IPS-11a (cell line): ENCODE results near the gene HLA-A.
A peak's percentile ranks its signal among the peaks of the same experiment; 100 is the strongest.
"Not testable (repeated sequence)": the region's sequence is repeated elsewhere in the genome, so short reads cannot be mapped to it uniquely, and the experiment has no call there.

Experiments used
- H3K4me3 ChIP-seq: one replicate; pipeline ENCODE4 v1.5.1; 2013; ENCODE audit warnings: low read depth, low read length, control low read depth

HLA-A gene

DNA sequence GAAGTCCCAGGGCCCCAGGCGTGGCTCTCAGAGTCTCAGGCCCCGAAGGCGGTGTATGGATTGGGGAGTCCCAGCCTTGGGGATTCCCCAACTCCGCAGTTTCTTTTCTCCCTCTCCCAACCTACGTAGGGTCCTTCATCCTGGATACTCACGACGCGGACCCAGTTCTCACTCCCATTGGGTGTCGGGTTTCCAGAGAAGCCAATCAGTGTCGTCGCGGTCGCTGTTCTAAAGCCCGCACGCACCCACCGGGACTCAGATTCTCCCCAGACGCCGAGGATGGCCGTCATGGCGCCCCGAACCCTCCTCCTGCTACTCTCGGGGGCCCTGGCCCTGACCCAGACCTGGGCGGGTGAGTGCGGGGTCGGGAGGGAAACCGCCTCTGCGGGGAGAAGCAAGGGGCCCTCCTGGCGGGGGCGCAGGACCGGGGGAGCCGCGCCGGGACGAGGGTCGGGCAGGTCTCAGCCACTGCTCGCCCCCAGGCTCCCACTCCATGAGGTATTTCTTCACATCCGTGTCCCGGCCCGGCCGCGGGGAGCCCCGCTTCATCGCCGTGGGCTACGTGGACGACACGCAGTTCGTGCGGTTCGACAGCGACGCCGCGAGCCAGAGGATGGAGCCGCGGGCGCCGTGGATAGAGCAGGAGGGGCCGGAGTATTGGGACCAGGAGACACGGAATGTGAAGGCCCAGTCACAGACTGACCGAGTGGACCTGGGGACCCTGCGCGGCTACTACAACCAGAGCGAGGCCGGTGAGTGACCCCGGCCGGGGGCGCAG lies at the start of gene HLA-A:
Gene HLA-A (plus strand): TSS at position 258 of the 778 bp plus-strand sequence. CDS start 22 bp downstream, at position 280.
- H3K4me3 ChIP-seq, result peak within 1 kb of the TSS; percentile 50

DNA sequence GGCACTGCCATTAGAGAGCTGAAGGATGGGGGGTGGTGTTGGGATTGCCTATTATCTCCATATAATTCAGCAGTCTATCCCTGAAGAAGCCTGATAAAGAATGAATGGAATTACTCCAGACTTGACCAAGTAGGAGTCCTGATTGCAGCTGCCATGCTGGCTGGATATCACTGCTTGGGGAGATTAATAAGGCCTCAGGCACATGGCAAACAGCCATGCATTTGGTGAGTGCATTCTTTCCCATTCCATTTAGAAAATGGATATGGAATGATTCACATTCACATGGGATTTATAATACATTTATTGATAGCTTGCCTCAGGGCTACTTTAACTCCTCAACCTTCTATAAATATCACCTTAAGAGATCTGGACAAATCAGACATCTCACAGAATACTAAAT lies 49.6 kb upstream of the HLA-A start:
- no peak overlapping the region for H3K4me3 ChIP-seq

DNA sequence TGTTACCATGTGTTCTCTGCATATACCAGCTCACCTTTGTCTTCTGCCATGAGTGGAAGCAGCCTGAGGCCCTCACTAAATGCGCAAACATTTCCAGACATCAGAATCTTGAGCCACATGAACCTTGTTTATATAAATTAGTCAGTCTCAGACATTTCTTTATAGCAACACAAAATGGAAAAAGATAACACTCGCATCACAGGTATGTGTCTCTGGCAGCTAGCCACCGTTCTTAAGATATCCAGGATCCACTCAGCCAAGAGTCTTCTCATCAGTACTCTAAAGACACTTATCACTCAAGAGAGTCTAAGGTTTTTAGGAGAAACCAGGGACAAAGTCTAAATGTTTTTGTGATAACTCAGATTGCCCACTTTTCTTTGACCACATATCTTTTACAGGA lies 43.1 kb upstream of the HLA-A start:
- no peak overlapping the region for H3K4me3 ChIP-seq

DNA sequence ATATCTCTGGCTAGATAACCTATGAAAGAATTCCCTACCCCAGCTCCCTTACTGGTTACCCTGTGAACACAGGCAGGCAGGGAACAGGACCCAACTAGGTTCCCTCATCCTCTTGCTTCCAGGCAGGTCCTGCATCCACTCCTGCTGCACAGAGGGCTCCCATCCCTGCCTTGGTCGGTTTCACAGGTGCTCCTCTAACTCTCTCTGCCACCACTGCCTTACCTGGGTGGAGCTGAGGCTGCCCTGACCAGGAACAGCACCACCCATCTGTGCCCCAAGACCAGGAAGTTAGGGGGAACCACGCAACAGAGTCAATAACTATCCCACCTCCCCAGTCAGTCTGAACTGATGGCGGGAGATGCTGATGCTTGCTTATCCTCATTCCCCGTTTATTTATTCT lies 37.0 kb upstream of the HLA-A start:
- H3K4me3 ChIP-seq, result no peak overlapping the region

DNA sequence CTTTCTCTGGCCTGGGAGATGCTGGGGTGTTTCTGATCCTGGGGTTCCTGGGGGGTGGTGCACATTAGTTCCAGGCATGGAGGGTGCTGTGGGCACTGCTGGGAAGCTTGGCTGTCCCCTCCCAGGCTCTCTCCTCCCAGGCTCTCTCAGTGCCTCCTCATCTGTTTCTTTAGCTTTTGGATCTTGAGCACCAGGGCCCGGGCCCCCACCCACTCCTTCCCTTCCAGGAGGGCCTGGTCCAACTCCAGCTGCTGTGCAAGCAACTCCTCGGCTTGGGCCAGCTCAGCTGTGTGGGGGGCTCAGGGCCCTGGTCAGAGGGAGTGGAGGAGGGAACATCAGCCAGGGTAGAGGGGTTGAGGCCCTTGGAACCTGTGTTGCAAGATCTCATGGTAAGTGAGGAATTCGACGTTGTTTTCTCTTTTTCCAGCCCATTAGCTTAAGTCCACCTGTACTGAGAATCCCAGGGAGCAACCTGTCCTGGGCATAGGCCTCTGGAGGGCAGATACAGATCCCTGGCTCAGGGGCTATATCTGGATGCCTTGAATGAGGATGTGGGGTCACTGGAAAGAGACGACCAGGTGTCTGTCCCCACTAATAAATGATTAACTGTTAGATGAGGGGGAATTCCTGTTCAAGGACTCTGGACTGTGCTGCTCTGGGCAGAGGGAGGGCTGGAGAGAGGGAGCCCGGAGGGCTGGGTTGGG lies 34.5 kb upstream of the HLA-A start:
- no peak overlapping the region for H3K4me3 ChIP-seq

DNA sequence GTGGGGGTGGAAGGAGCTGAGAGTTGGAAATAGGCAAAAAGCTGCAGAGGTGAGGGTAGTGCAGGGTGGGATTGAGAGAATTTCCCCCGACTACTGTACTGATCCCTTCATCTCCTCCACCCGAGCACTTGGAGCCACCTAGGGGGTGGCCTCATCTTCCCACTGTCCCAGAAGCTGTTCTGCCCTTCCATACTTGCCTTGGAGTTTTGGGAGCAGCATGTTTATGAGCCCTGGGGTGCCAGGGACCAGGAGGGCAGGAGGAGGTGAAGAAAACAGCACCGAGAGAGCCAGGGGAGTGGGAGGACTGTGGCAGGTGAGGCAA lies 34.0 kb upstream of the HLA-A start:
- H3K4me3 ChIP-seq, result no peak overlapping the region

DNA sequence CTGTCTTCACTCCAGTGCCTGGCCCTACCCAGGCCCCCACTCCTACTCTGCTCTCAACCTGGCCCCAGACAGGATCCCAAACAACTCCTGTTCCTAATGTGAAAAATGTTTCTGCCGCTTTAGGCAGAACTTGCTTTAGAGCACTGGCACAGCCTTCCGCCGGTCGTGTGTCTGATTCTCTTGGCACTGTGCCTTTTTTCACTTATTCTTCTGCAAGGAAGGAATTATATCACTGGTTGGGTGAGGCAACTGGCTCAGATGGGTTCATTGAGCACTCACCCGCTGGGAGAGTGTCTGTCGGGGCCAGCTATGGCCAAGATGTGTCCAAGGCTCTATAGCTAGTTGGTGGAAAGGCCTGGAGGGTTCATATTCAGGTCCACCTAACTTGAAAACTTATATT lies 33.6 kb upstream of the HLA-A start:
- H3K4me3 ChIP-seq, result no peak overlapping the region

DNA sequence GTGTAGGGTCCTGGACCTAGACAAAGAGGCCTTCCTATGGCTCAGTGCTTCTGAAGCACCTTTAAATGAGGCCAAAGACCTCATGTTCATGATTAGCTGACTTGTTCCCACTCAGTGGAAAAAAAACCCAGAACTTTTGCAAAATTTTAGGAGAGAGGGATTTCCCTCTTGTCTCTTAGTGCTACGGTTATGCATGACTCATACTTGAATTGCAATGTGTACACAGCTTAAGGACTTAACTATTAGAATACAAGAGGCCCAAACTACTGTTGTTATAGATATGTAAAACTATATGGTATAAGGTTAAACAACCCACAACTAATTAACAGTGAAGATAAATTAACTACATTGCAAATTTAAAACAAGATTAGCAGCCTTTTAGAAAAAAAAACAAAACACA lies 32.3 kb upstream of the HLA-A start:
- H3K4me3 ChIP-seq, result no peak overlapping the region

DNA sequence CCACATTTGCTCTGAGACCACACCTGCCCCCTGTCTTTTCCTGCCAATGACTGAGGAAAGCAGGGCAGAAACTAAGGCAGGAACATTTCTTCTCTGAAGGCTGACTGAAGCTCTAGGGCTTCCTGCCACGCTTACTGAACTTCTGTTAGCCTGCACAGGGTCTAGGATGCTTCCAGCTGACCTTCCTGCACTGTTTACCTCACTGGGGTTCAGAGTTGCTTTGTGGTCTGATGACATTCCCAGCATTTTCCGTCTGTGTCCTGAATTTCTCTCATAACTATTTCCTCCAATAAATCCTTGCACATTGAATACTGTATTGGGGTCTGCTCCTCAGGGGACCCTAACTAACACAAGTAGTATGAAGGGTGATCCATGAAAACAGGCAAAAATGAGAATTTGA lies 29.5 kb upstream of the HLA-A start:
- no peak overlapping the region for H3K4me3 ChIP-seq

DNA sequence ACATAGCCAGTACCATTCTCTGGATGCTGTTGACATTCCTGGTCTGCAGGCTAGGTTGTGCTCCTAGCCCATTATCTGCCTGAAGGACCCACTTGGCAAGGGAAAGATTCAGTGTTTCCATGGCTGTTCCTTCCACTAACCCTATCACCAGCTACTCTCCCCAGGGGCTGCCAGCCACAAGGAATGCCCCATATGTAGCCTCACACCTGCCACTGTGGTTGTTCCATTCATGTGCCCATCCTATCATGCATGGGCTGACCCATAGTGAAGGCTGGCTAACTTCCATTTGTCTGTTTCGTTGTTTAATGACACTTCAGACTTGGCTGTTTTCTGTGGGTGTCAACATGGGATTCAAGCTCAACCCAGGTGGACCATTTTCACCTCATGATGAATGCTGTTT lies 25.6 kb upstream of the HLA-A start:
- no peak overlapping the region for H3K4me3 ChIP-seq

DNA sequence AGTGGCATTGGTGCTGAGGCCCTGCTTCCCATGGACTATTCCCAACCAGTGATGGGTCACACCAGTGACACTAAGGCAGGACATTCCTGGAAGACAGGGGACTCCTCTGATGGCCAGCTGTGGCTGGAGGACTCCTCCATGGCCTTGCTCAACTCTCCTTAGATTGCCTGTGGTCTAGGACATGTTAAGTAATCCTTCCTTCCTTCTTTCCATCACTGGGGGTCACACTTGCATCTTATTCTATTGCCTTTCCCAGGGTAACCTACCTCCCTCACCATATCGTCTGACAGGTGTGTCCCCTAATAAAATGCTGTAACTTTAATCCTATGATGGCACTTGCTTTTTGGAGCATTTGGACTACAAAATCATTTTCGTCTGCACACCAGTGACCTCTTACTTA lies 24.5 kb upstream of the HLA-A start:
- no peak overlapping the region for H3K4me3 ChIP-seq

DNA sequence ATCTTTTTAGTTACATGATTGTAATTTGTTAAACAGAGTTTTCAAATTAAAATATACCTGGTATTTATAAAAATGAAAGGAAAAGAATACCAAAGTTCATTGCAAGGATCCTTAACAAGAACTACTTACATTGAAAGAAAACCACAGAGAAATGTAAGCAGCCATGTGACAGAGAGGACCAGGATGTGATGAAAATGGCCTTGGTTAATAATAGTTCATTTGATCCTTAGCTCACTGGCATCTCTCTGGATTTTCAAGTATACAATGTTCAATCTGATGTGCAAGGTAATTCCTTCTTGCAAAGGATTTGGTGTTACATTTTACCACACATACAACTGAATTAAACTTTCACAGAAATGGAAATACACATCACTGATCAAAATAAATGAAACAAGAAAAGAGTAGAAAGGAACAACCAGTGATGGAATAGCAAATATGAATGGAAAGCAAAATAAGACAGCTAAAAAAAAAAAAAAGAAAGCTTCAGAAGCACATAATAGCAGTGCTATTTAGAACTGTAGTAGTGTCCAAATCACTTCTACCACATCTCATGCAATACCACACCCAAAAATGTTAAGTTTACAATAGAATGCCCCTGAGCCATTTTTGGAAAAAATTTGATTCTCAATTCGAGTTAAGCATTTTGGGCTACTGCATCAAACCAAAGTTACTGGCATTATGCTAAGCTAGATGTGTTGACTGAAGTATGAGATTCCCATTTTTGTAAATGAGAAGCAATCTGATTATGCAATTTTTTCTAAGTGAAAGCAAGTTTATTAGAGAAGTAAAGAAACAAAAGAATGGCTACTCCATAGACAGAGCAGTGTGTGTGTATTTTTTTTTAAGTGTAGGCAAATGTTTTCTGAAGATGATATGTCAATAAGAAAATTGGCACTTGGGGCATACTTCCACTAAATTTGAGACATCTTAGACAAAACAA lies 22.6 kb upstream of the HLA-A start:
- H3K4me3 ChIP-seq, result no peak overlapping the region

DNA sequence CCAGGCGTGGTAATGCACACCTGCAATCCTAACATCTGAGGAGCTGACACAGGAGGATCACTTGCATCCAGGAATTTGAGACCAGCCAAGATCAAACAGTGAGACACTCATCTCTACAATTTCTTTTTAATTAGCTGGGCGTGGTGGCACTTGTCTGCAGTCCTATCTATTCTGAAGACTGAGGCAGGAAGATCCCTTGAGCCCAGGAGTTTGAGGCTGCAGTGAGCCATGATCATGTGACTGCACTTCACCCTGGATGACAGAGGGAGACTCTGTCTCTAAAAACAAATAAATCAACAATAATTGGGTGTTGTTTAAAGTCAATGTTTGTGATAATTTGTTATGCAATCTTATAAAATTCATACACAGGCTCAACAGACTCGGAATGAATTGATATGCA lies 18.0 kb upstream of the HLA-A start:
- no peak overlapping the region for H3K4me3 ChIP-seq

DNA sequence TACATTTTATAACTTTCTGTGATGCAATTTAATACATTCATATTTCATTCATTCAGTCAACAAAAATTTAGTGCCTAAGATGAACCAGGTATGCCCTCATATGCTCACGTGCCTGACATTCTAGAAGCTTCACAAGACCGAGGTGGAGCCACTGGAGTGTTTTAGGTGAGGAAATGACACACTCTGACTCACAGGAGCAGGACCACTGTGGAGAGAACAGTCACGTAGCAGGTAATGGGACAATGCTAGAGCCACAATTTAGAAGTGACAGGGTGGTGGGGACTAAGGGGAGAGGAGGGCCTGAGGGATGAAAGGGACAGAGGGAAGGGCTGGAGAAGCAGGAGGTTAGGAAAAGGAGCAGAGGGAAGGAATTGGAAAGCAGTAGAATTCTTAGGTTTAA lies 17.6 kb upstream of the HLA-A start:
- no peak overlapping the region for H3K4me3 ChIP-seq

DNA sequence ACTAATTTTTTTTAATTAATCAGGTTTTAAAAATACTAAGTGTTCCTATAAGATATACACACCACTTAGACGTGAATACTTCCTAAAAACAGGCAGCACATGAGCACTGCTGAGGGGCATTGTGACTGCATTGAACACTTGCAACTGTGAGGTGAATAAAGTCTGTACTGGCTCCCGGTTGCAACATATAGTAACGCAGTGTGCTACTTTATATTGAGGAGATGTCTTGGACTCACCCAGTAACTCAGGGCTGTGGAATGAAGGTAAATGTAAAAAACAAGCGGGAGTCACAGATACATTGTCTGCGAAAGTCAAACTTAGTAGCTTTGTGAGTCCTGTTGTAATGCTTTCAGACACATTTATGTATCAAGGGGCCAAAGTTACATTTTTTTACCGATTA lies 17.0 kb upstream of the HLA-A start:
- H3K4me3 ChIP-seq, result no peak overlapping the region

DNA sequence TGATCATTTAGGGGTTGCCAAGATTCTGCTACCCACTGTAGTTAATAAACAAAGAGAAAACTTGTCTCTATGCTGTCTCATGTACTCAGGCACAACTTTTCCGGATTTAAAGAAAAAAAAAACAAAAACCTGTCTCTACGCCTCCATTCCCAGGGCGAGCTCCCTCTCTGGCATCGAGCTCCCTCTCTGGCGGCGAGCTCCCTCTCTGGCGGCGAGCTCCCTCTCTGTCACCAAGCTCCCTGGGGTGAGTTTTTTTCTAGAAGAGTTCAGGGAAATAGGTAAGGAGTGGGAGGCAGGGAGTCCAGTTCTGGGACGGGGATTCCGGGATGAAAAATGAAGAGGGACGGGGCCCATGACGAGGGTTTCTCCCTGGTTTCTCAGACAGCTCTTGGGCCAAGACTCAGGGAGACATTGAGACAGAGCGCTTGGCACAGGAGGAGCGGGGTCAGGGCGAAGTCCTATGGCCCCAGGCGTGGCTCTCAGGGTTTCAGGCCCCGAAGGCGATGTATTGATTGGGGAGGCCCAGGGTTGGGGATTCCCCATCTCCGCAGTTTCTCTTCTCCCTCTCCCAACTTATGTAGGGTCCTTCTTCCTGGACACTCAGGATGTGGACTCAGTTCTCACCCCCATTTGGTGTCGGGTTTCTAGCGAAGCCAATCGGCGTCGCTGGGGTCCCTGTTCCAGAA lies 16.5 kb upstream of the HLA-A start:
- peak overlapping the region; percentile 61 for H3K4me3 ChIP-seq

DNA sequence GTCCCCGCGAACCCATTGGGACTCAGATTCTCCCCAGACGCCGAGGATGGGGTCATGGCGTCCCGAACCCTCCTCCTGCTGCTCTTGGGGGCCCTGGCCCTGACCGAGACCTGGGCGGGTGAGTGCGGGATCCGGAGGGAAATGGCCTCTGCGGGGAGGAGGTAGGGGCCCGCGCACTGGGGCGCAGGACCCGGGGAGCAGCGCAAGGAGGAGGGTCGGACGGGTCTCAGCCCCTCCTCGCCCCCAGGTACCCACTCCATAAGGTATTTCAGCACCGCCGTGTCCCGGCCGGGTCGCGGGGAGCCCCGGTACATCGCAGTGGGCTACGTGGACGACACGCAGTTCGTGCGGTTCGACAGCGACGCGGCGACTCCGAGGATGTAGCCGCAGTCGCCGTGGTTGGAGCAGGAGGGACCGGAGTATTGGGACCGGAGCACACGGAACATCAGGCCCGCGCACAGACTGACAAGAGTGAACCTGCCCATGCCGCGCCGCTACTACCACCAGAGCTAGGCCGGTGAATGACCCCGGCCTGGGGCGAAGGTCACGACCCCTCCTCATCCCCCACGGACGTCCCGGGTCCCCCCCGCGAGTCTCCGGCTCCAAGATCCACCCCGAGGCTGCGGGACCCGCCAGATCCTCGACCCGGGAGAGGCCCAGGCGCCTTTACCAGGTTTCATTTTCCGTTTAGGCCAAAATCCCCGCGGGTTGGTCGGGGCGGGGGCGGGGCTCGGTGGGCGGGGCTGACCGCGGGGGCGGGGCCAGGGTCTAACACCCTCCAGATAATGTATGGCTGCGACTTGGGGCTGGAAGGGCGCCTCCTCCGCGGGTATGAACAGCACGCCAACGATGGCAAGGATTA lies 15.7 kb upstream of the HLA-A start:
- H3K4me3 ChIP-seq, result peak overlapping the region; percentile 61

DNA sequence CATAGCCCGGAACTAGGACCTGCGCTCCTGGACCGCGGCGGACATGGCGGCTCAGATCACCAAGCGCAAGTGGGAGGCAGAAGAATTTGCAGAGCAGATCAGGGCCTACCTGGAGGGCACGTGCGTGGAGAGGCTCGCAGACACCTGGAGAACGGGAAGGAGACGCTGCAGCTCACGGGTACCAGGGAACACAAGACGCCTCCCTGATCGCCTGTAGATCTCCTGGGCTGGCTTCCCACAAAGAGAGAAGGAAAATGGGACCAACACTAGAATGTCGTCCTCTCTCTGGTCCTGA lies 15.1 kb upstream of the HLA-A start:
- peak overlapping the region; percentile 24 for H3K4me3 ChIP-seq

DNA sequence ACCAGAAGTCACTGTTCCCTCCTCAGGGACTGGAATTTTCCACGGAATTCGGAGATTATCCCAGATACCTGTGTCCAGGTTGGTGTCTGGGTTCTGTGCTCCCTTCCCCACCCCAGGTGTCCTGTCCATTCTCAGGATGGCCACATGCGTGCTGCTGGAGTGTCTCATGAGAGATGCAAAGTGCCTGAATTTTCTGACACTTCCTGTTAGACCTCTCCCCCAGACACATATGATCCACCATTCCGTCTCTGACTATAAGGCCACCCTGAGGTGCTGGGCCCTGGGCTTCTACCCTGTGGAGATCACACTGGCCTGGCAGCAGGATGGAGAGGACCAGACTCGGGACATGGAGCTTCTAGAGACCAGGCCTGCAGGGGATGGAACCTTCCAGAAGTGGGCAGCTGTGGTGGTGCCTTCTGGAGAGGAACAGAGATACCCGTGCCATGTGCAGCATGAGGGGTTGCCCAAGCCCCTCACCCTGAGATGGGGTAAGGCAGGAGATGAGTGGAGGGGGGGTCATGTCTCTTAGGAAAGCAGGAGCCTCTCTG lies 14.4 kb upstream of the HLA-A start:
- no peak overlapping the region for H3K4me3 ChIP-seq

DNA sequence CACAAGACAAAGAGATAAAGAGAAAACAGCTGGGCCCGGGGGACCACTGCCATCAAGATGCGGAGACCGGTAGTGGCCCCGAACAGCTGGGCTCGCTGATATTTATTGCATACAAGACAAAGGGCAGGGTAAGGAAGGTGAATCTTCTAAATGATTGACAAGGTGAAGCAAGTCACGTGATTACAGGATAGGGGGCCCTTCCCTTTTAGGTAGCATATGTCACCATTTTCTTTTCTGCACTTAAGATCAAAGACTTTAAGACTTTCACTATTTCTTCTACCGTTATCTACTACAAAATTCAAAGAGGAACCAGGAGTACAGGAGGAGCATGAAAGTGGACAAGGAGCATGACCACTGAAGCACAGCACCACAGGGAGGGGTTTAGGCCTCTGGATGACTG lies 12.3 kb upstream of the HLA-A start:
- not testable (repeated sequence) for H3K4me3 ChIP-seq
